Measurements from ENCODE around the gene GALT.
"Not testable (repeated sequence)": the region's sequence is repeated elsewhere in the genome, so short reads cannot be mapped to it uniquely, and the experiment has no call there.

The GALT gene

DNA sequence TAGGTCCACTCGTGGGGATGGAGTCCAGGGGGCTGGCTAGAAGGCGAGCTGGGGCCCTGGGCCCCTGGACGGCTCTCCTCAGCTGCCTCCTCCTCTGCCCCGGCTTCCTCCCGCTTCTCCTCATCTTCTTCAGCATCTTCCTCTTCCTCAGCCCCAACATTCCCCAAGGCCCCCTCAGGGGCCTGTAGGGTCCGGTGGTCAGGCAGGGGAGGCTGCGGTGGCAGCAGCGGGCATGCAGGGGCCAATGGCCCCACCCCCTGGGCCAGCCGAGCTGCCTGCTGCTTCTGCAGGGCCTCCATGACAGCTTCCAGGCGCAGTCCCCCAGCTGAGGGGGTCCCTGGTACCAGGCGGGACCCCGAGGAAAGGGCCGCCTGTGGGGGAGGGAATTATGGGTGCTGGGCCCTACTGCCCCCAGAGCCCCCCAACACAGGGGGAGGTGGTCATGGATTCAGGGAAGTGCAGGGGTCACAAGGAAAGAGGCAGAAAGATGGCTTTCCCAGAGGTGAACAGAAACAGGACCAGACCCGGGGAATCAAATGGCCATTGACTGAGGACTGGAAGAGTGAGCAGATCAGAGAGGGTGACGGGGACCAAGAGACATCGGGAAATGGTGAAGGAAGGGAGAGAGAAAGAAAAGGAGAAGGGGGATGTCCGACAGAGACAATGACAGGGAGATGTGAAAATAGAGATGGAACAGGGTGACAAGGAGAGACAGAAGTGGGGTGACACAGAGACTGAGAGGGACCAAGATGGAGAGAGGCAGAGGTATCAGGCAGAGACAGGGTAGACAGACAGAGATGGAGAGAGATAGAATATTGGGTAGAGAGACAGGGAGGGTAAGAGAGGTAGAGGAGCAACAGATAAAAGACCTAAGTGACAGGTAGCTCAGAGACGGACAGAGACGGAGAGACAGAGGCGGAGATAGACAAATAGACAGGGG lies 18.5 kb upstream of the GALT start:
- in situ Hi-C loops (cut with MboI; ENCODE audit: low sequenced_read_pairs) = no loop called here

DNA sequence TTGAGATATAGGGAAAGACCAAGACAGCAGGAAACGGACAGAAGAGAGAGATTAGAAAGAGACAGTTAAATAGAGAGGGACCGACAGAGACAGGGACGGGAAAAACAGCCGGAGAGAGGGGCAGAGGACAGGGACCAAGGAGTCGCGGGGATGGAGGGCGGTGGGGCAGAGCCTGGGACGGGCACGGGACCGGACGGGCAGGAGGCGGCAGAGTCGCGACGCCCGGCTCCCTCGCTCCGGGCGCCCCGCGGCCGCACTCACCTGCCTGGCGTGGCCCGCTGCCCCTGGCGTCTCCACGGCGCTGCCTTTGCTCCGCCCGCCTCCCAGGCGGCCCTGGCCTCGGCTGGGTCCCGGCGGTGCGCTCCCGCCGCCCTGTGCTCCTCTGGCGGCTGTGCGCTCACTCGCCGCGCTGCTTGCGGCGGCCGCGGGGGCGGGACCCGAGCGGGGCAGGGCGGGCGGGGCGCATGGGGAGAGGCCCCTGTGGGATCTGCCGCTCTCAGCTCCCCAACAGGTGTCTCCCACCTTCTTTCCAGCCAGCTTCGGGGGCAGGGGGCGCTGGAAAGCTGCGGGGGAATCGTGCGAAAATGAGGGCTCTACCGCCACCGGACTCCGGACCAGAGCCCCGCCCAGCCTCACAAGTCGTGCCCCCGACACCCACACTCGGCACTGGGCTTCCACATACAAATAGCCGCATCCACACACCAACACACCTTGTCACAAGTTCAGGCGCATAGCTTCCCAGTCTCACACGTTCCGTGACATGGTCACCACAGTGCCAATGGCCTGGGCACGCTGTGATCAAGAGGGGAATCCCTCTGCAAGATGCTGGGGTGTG lies 17.6 kb upstream of the GALT start, which contains the start of gene ARID3C:
ARID3C (minus strand) TSS at position 411 of the 835 bp plus-strand sequence. CDS start 1,052 bp downstream, outside the sequence.
- in situ Hi-C loops (cut with MboI; ENCODE audit: low sequenced_read_pairs) = no loop called here

GRCh38 chr9:34629491-34629808 lies 17.0 kb upstream of the GALT start:
- in situ Hi-C loops (cut with MboI; ENCODE audit: low sequenced_read_pairs) = no loop called here

DNA sequence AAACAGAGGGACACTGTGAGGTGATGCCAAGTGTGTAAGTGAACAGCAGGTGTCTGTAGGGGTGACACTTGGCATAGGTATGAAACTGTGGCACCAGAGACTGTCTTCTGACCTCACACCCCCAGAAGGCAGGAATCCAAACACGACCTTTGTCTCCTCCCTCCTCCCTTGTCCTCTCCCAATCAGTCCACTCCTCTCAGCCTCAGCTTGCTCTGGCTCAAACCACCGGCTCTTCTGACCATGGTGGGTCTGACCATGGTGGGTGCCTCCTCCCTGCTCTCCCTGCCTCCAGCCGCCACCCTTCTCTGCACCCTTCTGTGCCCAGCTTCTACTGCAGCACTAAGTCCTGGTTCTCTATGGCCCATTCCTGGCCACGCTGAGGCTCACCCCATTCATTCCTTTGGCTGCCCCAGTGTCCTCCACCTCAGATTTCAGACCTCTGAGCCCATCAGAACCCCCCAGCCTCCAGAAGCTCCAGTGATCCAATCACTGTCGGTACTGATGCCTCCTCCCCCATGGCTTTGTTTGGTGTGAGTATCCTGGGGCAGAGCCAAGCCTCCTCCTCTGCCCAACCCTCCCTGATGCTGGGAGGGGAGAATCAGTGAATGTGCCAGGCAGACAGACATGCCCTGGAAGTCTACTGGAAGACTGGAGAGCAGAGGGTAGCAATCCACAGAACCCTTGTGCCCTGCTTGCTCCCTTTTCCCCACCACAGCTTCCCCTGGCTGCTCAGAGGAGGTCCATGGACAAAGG lies 15.9 kb upstream of the GALT start:
- in situ Hi-C loops (cut with MboI; ENCODE audit: low sequenced_read_pairs) = no loop called here

DNA sequence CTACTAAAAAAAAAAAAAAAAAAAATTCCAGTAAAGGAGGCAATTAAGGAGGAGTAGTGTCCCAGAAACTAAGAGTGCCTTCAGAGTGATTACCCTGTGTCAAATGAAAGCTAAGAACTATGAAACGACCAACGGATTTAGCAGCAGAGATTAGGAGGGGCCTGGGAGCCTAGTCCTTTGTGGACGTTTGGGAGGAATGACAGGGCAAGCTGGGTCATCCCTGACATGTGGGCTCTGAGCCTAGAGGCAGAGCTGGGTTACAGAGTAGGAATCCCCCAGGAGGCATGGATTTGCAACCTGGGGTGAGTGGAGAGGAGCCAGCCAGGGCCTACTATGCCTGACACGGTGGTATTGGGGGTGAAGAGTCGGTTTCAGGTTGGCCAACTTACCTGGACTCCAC lies 13.3 kb upstream of the GALT start:
- in situ Hi-C loops (cut with MboI; ENCODE audit: low sequenced_read_pairs) = no loop called here

DNA sequence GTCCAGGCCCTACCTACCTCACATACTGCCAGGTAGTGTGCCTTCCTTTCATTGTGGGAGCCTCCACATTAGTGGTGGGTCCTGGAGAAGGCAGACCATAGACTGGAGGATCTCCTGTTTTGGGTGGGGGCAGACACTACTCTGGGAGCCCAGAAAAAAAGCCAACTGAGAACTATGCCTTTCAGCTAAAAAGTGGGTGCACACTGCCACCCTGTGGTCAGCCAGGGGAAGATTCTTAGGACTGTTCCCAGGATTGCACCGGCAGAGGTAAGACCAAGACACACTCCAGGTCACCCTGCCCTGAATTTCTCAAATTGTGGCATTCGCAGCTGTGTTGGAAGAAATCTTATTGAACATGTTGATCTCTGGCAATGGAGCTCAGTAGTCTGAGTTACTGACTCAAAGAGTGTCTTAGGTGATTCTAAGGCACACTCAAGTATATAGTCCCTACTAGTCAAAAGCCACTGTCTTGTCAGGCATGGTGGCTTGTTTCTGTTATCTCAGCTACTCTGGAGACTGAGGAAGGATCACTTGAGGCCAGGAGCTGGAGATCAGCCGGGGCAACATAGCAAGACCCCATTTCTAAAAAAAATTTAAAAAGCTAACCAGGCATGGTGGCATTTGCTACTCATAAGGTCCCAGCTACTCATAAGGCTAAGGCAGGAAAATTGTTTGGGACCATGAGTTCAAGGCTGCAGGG lies 12.5 kb upstream of the GALT start:
- in situ Hi-C loops (cut with MboI; ENCODE audit: low sequenced_read_pairs) = no loop called here

- in situ Hi-C loops (cut with MboI; ENCODE audit: low sequenced_read_pairs) = no loop called here
Measured at GRCh38 chr9:34634551-34635248, 11.8 kb upstream of the GALT start.

DNA sequence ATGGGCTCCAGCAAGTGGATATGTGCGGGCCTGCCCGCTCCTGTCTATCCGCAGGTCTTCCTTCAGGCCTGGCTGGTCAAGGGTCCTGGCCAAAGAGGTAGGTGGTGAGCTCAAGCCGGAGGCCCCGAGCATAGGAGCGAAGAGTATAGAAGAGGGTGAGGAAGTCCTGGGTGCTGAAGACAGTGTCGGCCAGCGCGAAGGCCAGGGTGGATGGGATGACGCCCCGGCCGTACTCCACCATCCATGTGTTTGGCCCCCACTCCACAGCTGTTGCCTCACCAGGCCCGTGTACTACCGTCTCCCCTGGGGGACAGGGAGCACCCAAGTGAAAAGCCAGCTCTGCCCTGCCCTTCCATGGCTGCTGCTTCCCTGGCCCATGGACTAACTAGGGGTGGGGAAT lies 10.9 kb upstream of the GALT start:
- in situ Hi-C loops (cut with MboI; ENCODE audit: low sequenced_read_pairs) = no loop called here

DNA sequence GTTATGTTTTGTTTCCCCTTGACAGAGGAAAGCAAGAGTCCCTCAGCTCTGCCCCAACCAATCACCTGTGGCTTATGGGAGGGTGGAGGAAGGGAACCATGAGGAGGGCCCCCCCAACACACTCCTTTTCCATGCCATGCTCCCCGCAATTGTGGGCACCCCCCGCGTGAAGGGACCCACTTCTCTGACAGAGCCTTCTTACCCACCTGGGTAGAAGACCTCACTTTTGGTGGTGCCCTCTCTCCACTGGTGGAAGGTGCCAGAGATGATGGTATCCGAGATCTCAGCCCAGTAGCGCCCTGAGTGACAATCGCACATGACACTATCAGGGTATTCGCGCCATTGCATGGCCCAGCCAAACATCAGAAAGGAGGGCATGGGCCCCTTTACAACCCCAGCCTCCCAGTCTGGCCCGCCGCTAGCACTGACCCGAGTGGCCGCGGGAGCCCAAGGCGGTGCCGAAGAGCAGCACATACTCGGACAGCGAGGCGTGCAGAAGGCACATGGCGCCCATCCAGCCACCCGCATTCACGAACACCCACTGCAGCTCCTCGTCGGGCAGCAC lies 9.6 kb upstream of the GALT start:
- in situ Hi-C loops (cut with MboI; ENCODE audit: low sequenced_read_pairs) = no loop called here

DNA sequence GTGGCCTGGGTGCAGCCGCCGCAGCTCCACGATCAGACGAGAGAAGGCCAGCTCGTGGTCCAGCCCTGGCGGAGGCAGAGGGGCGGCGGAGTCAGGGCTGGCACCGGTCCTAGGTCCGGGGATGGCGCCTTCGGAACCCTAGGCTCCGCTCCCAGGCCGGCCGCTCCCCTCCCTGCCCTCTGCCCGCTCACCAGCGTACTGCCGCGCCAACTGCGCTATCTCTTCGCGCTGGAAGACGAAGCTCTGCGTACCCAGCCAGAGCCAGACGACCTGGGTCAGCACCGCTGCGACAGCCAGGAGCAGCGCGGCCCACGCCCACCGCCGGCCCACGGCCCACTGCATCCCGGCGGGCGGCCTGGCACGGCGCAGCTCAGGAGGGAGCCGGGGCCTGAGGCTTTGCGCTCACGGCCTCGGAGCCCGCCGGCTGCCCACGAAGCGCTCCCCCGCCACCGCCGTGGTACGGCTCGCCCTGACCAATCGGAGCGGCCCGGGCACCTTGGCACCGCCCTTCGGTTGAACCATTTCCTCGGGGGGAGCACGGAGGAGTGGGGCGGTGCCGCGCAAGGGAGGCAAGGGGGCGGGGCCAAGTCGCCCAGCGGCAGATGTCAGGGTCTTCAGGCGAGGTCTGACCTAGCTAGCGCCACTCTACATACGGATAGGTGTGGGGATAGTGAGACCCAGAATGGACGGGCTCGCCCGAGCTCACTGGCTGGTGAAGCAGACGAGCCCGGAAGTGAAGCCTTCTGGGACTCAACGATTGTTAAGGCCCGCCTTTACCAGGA lies 8.9 kb upstream of the GALT start, which contains the start of gene SIGMAR1:
SIGMAR1 (minus strand) TSS at position 432 of the 782 bp plus-strand sequence; CDS start at position 342, 90 bp downstream.
- in situ Hi-C loops (cut with MboI; ENCODE audit: low sequenced_read_pairs) = no loop called here

- in situ Hi-C loops (cut with MboI; ENCODE audit: low sequenced_read_pairs) = no loop called here
Measured at GRCh38 chr9:34638138-34638445, 8.4 kb upstream of the GALT start.

DNA sequence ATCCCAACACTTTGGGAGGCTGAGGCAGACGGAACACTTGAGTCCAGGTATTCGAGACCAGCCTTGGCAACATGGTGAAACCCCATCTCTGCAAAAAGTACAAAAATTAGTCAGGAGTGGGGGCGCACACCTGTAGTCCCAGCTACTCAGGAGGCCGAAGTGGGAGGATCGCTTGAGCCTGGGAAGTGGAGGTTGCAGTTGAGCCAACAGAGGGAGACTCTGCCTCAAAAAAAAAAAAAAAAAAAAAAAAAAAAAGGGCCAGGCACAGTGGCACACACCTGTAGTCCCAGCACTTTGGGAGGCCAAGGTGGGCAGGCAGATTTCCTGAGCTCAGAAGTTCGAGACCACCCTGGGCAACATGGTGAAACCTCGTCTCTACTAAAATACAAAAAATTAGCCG lies 7.2 kb upstream of the GALT start:
- in situ Hi-C loops (cut with MboI; ENCODE audit: low sequenced_read_pairs) = not testable (repeated sequence)

DNA sequence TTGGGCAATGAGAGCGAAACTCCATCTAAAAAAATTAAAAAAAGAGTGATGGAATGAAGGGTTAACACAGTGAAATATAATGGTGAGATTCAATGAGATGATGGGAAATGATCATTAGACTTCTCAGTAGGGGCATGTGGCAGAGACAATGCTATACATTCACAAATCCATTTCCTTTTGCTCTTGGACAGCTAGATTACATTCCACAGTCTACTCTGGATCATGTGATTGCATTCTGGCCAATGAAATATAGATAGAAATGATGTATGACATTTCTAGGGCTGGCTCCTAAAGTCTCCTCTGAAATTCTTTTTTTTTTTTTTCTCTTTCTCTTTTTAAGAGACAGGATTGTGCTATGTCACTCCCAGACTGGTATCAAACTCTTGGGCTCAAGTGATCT lies 3.8 kb upstream of the GALT start:
- in situ Hi-C loops (cut with MboI; ENCODE audit: low sequenced_read_pairs) = no loop called here

DNA sequence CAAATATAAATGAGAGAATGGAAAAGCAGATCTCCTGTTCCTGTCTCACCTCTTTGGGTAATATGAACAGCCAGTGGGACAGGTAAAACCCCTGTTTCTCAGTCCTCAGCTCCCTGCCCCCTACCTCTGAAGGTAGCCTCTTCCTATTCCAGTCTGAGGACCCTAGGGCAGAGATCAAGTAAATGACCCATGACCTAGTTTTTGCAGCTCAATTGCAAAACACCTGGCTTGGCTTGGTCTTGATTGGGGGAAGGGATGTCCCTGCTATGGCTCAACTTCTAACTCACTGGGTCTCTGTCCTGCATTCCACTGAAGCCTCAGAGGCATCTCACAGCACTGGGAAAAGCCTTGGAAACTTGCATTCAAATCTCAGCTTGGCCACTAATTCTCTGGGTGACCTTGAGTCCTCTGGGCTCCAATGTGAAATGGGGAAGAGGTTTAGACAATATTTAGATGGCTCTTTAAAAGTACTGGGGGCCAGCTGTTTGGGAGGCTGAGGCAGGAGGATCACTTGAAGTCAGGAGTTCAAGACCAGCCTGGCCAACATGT lies 1.6 kb upstream of the GALT start:
- in situ Hi-C loops (cut with MboI; ENCODE audit: low sequenced_read_pairs) = no loop called here

DNA sequence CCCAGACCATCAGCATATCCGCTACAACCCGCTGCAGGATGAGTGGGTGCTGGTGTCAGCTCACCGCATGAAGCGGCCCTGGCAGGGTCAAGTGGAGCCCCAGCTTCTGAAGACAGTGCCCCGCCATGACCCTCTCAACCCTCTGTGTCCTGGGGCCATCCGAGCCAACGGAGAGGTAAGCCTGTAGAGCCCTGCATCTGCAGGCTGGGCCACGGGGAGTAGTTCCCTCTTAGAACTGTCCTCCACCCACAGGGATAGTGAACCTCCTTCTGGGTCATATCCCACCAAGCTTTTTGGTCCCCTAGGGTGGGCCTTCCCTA lies 569 bp downstream of the GALT start:
- in situ Hi-C loops (cut with MboI; ENCODE audit: low sequenced_read_pairs) = no loop called here

GRCh38 chr9:34647651-34648050 lies 1.2 kb downstream of the GALT start:
- in situ Hi-C loops (cut with MboI; ENCODE audit: low sequenced_read_pairs) = no loop called here

DNA sequence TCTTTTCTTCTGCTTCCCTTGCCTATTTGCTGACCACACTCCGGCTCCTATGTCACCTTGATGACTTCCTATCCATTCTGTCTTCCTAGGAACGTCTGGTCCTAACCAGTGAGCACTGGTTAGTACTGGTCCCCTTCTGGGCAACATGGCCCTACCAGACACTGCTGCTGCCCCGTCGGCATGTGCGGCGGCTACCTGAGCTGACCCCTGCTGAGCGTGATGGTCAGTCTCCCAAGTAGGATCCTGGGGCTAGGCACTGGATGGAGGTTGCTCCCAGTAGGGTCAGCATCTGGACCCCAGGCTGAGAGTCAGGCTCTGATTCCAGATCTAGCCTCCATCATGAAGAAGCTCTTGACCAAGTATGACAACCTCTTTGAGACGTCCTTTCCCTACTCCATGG lies 2.2 kb downstream of the GALT start:
- in situ Hi-C loops (cut with MboI; ENCODE audit: low sequenced_read_pairs) = no loop called here

DNA sequence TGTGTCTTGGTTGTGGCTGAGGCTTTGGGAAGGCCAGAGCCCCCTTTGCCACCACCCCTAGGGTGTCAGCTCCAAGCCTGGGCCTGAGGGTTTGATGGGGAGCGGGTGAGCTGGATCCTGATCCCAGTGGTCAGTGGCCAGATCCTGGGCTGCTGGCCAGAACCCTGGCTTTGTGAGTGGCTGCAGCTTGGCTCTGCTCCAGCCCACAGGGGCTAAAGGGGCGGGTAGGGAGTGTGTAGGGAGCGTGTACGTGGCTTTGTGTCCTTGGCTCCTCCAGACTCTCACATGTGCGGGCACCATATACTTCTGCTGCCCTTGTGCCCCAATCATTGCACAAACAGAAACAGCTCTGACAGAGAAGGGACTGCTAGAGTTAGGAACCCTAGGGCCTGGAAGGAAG lies 4.3 kb downstream of the GALT start:
- in situ Hi-C loops (cut with MboI; ENCODE audit: low sequenced_read_pairs) = loop anchor here (25.0 kb wide), 1 partner anchor 461 kb away; the partner anchor contains the start of genes ATOSB and STOML2

DNA sequence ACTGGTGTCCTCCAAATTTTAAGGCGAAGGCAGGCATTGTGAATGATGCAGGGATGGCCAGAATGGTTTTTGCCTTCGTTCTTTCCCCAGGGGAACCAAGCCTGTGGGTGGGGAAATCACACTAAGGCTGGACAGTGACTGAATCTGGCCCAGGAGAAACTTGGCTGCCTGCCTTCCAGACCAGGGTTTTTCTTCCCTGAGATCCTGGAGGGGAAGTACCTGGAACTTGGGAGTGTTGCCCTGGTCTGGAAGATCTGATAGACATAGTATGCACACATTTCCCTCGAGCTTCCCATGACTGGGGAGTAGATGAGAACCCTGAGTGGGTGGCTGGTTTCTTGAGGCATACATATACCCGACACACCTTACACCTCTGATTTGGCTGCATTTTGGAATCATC lies 4.8 kb downstream of the GALT start:
- in situ Hi-C loops (cut with MboI; ENCODE audit: low sequenced_read_pairs) = loop anchor here (25.0 kb wide), 1 partner anchor 461 kb away; the partner anchor contains the start of genes ATOSB and STOML2
